HepG2 (cell line): Measurements from ENCODE around the gene OXLD1. TPM values are rescaled to one million over a fixed set of nuclear protein-coding genes. Genes with fewer than 3 reads are reported as not detected.
A peak's percentile ranks its signal among the peaks of the same experiment; 100 is the strongest.

Experiments used
- HDAC6 ChIP-seq: fragments of 200-600 bp; sonication (generic); IDR thresholded peaks from 2 replicates; pipeline ENCODE4 v1.7.0; 2017; ENCODE audit warnings: mild to moderate bottlenecking, antibody characterized with exemption, low read length, low read depth
- KAT7 ChIP-seq: IDR thresholded peaks from 2 replicates; pipeline ENCODE4 v1.6.1; 2018; ENCODE audit warnings: borderline replicate concordance, missing compliant biosample characterization
- KMT2A ChIP-seq: sonication (generic); formaldehyde crosslinking; IDR thresholded peaks from 2 replicates; pipeline ENCODE4 v1.4.0; 2020; ENCODE audit warnings: missing genetic modification reagents
- LCORL ChIP-seq, 2 experiments: fragments of 450-650 bp in 1 of 2; sonication (generic) in 1 of 2; formaldehyde crosslinking in 1 of 2; IDR thresholded peaks; 2 replicates each; pipeline versions ENCODE4 v1.5.0 to v1.6.1; 2017 to 2020; ENCODE audit warnings: antibody characterized with exemption in 1 of 2, missing genetic modification reagents in 1 of 2
- RBFOX2 ChIP-seq: fragments of 200-400 bp; formaldehyde crosslinking; IDR thresholded peaks from 2 replicates; pipeline ENCODE4 v1.6.1; 2017; ENCODE audit warnings: low read depth, mild to moderate bottlenecking, low read length
- TBP ChIP-seq: sonication (generic); formaldehyde crosslinking; IDR thresholded peaks from 2 replicates; pipeline ENCODE4 v1.5.0; 2020; ENCODE audit warnings: missing genetic modification reagents
- TRAFD1 ChIP-seq: sonication (generic); formaldehyde crosslinking; IDR thresholded peaks from 2 replicates; pipeline ENCODE4 v1.5.1; 2020; ENCODE audit warnings: missing genetic modification reagents, mild to moderate bottlenecking, borderline replicate concordance
- TSC22D2 ChIP-seq: sonication (generic); formaldehyde crosslinking; IDR thresholded peaks from 2 replicates; pipeline ENCODE4 v1.5.1; 2020; ENCODE audit warnings: missing genetic modification reagents, mild to moderate bottlenecking, borderline replicate concordance
- ZBTB26 ChIP-seq: IDR thresholded peaks from 2 replicates; pipeline ENCODE4 v1.6.1; 2016; ENCODE audit warnings: missing compliant biosample characterization, missing genetic modification reagents, borderline replicate concordance
- ZMYM3 ChIP-seq: sonication (generic); formaldehyde crosslinking; IDR thresholded peaks from 2 replicates; pipeline ENCODE4 v1.5.1; 2020; ENCODE audit warnings: mild to moderate bottlenecking, missing genetic modification reagents
- ZNF282 ChIP-seq: fragments of 450-650 bp; IDR thresholded peaks from 2 replicates; pipeline ENCODE4 v1.6.1; 2018; ENCODE audit not compliant: partially characterized antibody
- ZNF556 ChIP-seq: sonication (generic); formaldehyde crosslinking; IDR thresholded peaks from 2 replicates; pipeline ENCODE4 v1.4.0; 2020; ENCODE audit warnings: mild to moderate bottlenecking, missing genetic modification reagents, borderline replicate concordance
- ZNF563 ChIP-seq: sonication (generic); formaldehyde crosslinking; IDR thresholded peaks from 2 replicates; pipeline ENCODE4 v1.8.0; 2022; ENCODE audit warnings: mild to moderate bottlenecking, moderate library complexity, missing genetic modification reagents
- ZNF687 ChIP-seq: sonication (generic); formaldehyde crosslinking; IDR thresholded peaks from 2 replicates; pipeline ENCODE4 v1.5.1; 2020; ENCODE audit warnings: mild to moderate bottlenecking, missing genetic modification reagents, moderate library complexity
- ZNF777 ChIP-seq: sonication (generic); formaldehyde crosslinking; IDR thresholded peaks from 2 replicates; pipeline ENCODE4 v1.4.0; 2020; ENCODE audit warnings: missing genetic modification reagents
- polyA plus RNA-seq, 8 experiments: library from polyadenylated mRNA; depleted of rRNA in 3 of 8; stranded (reverse) in 7 of 8; unstranded in 1 of 8; fragments of >200 nt; fragmentation: Illumina TruSeq in 4 of 8; extraction: Trizol in 4 of 8; gene quantifications; 2 replicates each; pipeline versions ENCODE4 v1.2.1 to v1.2.3, GENCODE V29; 2011 to 2016; ENCODE audit warnings: low read depth in 4 of 8, missing spikeins in 1 of 8, mixed read lengths in 1 of 8; ENCODE audit not compliant: insufficient read depth in 1 of 8
- total RNA-seq, 5 experiments: library from RNA; depleted of rRNA; stranded (reverse); fragments of >200 nt; fragmentation: Illumina TruSeq; extraction: Trizol; gene quantifications; 2 replicates each; pipeline ENCODE4 v1.2.3, GENCODE V29; 2016; ENCODE audit warnings: low read depth in 1 of 5
- TF ChIP-seq, protein P1 (sequence below): sonication (generic); formaldehyde crosslinking; IDR thresholded peaks from 2 replicates; pipeline ENCODE4 v1.4.0; 2020; ENCODE audit warnings: missing genetic modification reagents, borderline replicate concordance

OXLD1 gene
- total and polyA plus RNA-seq, 2 of the 13 experiments (the other 11 are each of a cell fraction or from before 2014, with no cell fraction given) = 27.1 to 37.5 TPM

DNA sequence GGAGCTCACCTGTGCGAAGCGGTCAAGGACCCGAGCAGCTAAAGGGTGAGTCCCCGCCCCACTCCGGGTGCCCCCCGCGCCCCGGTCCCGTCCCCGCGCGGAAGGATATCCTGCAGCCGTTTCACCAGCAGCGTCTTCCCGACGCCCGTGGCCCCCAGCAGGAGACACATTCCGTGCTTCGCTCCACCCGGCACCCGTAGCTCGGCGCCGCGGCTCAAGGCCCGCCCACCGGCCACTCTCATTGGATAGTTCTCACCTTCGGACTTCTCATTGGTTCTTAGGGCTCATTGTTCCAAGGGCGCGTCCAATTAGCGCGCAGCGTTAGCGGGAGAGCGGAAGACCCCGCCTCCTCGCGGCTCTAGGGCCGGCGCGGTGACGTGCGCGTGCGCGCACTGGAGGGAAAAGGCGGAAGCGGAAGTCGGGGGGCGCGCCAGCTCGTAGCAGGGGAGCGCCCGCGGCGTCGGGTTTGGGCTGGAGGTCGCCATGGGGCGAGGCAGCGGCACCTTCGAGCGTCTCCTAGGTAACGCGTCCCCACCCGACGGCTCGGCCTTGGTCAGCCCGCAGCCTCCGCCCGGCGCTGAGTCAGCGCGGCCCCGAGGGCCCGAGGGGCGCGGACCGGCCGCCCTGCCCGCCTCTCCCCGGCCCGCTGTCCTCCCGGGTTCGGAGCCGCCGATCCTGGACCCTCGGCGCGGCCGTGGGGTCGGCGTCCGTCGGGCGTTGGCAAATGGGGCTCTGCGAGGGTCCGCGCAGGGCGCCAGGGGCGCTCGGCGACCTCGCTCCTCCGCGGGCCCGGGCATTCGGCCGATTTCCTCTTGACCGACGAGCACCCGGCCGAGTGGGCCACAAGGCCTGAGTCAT is 17.4 kb upstream of the OXLD1 start, which contains the start of the genes ARL16 and HGS (continued):
- TF ChIP-seq, protein P1, sequence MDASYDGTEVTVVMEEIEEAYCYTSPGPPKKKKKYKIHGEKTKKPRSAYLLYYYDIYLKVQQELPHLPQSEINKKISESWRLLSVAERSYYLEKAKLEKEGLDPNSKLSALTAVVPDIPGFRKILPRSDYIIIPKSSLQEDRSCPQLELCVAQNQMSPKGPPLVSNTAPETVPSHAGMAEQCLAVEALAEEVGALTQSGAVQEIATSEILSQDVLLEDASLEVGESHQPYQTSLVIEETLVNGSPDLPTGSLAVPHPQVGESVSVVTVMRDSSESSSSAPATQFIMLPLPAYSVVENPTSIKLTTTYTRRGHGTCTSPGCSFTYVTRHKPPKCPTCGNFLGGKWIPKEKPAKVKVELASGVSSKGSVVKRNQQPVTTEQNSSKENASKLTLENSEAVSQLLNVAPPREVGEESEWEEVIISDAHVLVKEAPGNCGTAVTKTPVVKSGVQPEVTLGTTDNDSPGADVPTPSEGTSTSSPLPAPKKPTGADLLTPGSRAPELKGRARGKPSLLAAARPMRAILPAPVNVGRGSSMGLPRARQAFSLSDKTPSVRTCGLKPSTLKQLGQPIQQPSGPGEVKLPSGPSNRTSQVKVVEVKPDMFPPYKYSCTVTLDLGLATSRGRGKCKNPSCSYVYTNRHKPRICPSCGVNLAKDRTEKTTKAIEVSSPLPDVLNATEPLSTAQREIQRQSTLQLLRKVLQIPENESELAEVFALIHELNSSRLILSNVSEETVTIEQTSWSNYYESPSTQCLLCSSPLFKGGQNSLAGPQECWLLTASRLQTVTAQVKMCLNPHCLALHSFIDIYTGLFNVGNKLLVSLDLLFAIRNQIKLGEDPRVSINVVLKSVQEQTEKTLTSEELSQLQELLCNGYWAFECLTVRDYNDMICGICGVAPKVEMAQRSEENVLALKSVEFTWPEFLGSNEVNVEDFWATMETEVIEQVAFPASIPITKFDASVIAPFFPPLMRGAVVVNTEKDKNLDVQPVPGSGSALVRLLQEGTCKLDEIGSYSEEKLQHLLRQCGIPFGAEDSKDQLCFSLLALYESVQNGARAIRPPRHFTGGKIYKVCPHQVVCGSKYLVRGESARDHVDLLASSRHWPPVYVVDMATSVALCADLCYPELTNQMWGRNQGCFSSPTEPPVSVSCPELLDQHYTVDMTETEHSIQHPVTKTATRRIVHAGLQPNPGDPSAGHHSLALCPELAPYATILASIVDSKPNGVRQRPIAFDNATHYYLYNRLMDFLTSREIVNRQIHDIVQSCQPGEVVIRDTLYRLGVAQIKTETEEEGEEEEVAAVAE (CRISPR knock-in tag) = peak; percentile 79
- TF ChIP-seq HDAC6 (no peak), KMT2A (peak; percentile 82; the same call in 1 of the 2 replicates), ZNF777 (CRISPR knock-in tag) (peak; percentile 97), TBP (CRISPR knock-in tag) (no peak), TSC22D2 (CRISPR knock-in tag) (0 out of 2 replicates have a peak, but pooled peaks have one; percentile 17), ZNF563 (peak; percentile 68; the same call in 1 of the 2 replicates), ZBTB26 (CRISPR knock-in tag) (no peak; the same call in 1 of the 2 replicates), ZMYM3 (no peak), RBFOX2 (peak; percentile 94), TRAFD1 (CRISPR knock-in tag) (no peak), ZNF687 (CRISPR knock-in tag) (peak; percentile 81), LCORL (IDR thresholded peaks at IDR 0.05) (no peak), LCORL (CRISPR knock-in tag; IDR thresholded peaks at IDR 0.05) (peak; percentile 29; the same call in 1 of the 2 replicates), ZNF556 (CRISPR knock-in tag) (0 out of 2 replicates have a peak, but pooled peaks have one; percentile 48), KAT7 (CRISPR knock-in tag) (peak; percentile 62), ZNF282 (no peak)
